CD4-positive, alpha-beta T cell treated with Interferon alpha-2 for 1 hour (primary cell): Measurements from ENCODE around the gene CASKIN1.

Experiments
- DNase-seq, 2 donors: peaks; one replicate each; pipeline ENCODE4 v3.0.0-alpha.2; 2020 to 2022

The CASKIN1 gene

GRCh38 chr16:2190659-2191445, 5.6 kb downstream of the CASKIN1 start:
- no peak for DNase-seq

DNA sequence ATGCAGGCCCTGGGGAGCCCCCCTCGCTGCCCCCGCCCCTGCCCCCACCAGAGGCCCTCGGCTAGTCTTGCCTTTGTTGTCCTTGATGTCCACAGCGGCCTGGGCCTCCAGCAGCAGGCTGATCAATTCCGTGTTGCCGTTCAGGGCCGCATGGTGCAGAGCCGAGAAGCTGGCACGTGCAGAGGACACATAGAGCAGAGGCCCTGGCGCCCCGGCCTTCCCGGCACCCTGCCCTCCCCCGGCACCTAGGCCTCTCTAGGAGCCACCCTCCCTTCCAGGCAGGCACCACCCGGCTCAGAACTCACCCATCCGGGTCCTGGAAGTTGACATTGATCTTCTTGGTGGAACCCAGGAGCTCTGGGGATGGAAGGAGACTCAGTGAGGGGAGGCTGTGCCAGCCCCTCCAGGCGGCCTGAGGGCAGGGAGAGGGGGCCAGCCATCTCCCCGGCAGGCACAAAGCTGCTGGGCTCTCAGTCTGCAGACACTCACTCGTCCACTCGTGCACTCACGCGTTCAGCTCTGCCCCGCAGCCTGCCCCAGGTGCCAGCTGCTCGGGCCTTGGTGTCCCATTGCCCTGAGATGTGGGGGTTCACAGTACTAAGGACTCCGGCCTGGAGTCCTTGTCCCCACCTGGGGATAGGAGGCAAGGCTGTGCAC, 6.3 kb downstream of the CASKIN1 start:
- no peak for DNase-seq

- no peak for DNase-seq
Observed at GRCh38 chr16:2189252-2189893, 7.0 kb downstream of the CASKIN1 start.

GRCh38 chr16:2188395-2188794, 8.0 kb downstream of the CASKIN1 start:
- no peak for DNase-seq

DNA sequence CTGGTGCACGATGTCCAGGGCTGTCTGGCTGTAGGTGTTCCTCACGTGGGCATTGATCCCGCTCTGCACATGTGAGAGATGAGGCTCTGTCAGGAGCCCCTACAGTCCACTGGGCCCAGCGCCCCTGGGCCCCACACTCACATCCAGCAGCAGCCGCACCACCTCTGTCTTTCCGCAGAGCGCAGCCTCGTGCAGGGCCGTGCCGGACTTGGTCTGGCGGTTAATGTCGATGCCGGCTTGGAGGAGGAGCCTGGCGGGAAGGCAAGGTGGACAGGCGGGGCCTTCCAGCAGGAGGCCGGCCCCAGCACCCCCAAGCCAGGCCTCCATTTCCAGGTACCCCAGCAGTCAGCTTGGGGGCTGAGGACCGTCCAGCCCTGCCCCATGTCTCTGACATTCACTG, 9.2 kb downstream of the CASKIN1 start:
- no peak for DNase-seq

GRCh38 chr16:2186505-2186904, 9.9 kb downstream of the CASKIN1 start:
- DNase-seq: no peak

- DNase-seq: no peak
Observed at GRCh38 chr16:2186064-2186463, 10.3 kb downstream of the CASKIN1 start.

- no peak for DNase-seq
Observed at GRCh38 chr16:2184962-2185361, 11.4 kb downstream of the CASKIN1 start.

DNA sequence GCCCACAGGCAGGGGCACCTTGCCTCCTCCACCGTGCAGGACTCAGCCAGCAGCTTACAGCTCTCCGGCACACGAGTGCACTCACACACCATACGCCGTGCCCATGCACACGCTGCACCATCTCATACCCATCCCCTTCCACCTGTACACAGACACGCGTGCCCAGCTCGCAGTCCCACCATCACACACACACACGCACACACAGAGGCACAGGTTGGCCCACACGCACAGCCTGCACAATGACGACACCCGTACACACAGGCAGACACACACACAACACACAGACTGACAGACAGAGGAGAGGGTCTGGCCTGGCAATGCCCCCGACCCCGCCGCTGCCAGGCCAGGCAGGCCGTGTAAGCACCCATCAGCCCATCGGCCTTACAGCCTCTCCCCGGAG, 12.1 kb downstream of the CASKIN1 start:
- DNase-seq: no peak

- DNase-seq: no peak
Observed at GRCh38 chr16:2183671-2184070, 12.7 kb downstream of the CASKIN1 start.

DNA sequence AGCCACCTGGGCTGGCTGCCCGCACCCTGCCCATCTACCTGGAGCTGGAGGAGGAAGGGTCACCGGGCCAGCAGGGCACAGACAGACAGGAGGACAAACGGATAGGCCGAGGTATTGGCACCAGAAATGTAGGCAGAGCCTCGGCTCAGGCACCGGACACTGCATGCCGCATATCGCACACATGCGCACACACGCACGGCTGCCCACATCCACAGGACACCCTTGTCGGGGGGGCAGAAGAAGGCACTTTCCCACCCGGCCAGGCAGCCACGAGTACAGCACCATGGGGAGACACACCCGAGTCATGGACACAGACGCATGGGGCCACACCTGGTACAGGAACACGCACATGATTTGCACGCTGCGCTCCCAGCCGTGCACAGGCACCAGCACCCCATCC, 14.5 kb downstream of the CASKIN1 start:
- no peak for DNase-seq

GRCh38 chr16:2180962-2181923, 15.2 kb downstream of the CASKIN1 start:
- no peak for DNase-seq

DNA sequence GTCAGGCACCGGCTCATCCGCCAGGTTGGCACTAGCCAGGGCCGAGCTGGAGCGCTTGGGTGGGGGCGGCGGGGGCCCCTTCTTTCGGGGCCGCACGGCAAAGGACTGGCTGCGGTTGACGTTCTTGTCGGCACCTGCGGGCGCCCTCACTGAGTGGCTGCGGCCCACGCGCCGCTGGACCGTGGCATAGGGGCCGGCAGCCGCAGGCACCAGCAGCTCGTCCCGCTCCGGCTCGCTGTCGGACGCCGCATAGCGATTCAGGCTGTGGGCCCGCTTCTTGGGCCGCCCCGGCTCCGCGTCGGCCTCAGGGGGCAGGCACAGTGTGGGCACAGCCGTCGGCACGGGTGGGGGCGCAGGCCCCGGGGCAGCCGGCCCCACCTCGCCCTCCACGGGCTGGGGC, 15.9 kb downstream of the CASKIN1 start:
- no peak for DNase-seq

GRCh38 chr16:2179576-2179975, 16.8 kb downstream of the CASKIN1 start:
- no peak for DNase-seq

DNA sequence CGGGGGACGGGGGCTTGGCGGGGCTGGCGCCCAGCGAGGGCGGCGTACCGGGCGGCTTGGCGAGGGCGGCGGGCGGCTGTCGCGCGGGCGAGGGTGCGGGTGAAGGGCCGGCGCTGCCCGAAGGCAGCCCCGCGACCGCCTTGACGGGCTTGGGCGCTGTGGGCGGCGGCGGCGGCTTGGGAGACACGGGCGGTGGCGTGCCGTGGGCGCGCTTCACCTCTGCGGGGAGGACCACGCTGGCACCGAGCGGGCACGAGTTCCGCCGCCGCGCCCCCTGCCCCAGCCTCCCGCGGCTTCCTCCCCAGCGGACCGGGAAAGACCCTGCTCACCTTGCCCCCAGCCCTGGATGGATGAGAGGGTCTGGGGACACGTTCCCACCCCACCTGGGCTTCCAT, 17.3 kb downstream of the CASKIN1 start:
- DNase-seq: no peak

GRCh38 chr16:2178321-2179106, 17.9 kb downstream of the CASKIN1 start:
- DNase-seq: peak; percentile 15 to 51

GRCh38 chr16:2177561-2177960, 18.8 kb downstream of the CASKIN1 start:
- no peak for DNase-seq

DNA sequence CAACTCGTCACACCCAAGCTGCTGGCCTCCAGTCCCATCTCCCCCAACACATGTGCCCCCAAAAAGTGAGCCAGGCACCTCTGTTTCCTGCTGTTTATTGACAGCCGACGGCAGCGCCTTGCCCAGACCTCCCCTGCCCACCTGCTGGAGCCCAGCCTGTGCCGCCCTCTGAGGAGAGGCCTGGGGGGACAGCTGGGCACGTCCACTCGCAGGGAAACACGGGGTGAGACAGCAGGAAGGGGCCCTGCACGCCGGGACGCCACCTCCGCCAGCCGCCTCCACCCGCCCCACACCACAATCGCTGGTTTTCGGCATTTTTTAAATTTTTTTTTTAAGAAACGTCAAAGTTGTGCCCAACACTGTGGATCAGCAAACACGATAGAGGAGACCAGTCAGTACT, 19.3 kb downstream of the CASKIN1 start:
- DNase-seq: no peak

- no peak for DNase-seq
Observed at GRCh38 chr16:2176047-2176446, 20.4 kb downstream of the CASKIN1 start.

- no peak for DNase-seq
Observed at GRCh38 chr16:2175454-2175853, 21.0 kb downstream of the CASKIN1 start.

- DNase-seq: no peak
Observed at GRCh38 chr16:2174396-2175131, 21.8 kb downstream of the CASKIN1 start.
